WI38 (cell line): ENCODE results near the gene BTBD9.

Experiments
- H3K4me3 ChIP-seq: 2 replicates; pipeline ENCODE4 v1.5.1; 2011; ENCODE audit warnings: low read depth, mild to moderate bottlenecking, control low read depth, low read length
- CTCF ChIP-seq: IDR thresholded peaks from 2 replicates; pipeline ENCODE4 v1.5.1; 2012; ENCODE audit warnings: low read depth, mild to moderate bottlenecking, control low read depth, low read length

BTBD9 gene

GRCh38 chr6:38248500-38249234 lies 391.1 kb downstream of the BTBD9 start:
- no peak overlapping the region for H3K4me3 ChIP-seq
- TF ChIP-seq CTCF = no peak

- TF ChIP-seq CTCF = no peak
- H3K4me3 ChIP-seq = no peak overlapping the region
Observed at GRCh38 chr6:38245295-38245694, 394.4 kb downstream of the BTBD9 start.

GRCh38 chr6:38244869-38245268 lies 394.9 kb downstream of the BTBD9 start:
- H3K4me3 ChIP-seq = no peak overlapping the region
- no peak for TF ChIP-seq CTCF

GRCh38 chr6:38241200-38241871 lies 398.4 kb downstream of the BTBD9 start:
- TF ChIP-seq CTCF = no peak
- H3K4me3 ChIP-seq = no peak overlapping the region

GRCh38 chr6:38239719-38240451 lies 399.8 kb downstream of the BTBD9 start:
- no peak overlapping the region for H3K4me3 ChIP-seq
- TF ChIP-seq CTCF = no peak

GRCh38 chr6:38236631-38237030 lies 403.1 kb downstream of the BTBD9 start:
- no peak overlapping the region for H3K4me3 ChIP-seq
- TF ChIP-seq CTCF = no peak
